ENCODE measurements around the gene SLC22A13. TPM values are rescaled to one million over a fixed set of nuclear protein-coding genes. Genes with fewer than 3 reads are reported as not detected.

Gene SLC22A13
- polyA plus RNA-seq, 1 donor (not counting 4 experiments of a cell fraction or from before 2014, with no cell fraction given), result 0.25 TPM

DNA sequence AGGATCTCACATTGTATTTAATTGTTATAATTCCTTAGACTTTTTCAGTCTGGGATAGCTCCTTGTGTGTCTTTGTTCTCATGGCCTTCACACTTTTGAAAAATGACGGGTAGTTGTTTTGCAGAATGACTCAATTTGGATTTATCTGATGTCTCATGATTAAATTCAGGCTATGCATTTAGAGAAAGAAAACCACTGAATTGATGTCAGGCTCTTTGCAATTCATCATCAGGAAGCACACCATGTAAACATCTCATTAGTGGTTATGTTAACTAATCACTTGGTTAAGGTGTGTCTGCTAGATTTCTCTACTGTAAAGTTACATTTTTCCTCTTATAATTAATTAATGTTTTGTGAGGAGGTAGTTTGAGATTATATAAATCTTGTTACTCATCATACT, 8.0 kb upstream of the SLC22A13 start:
- H2AFZ ChIP-seq (ENCODE audit: control insufficient read depth, low read length), result no peak overlapping the region
- H3K27me3 ChIP-seq (ENCODE audit: control insufficient read depth, extremely low read depth, insufficient read depth, low read length), result no peaks in the 10 kb centered on the region
- no peaks in the 10 kb centered on the region for H3K4me1 ChIP-seq (ENCODE audit: control insufficient read depth, extremely low read depth, insufficient read depth, low read length)
- H3K4me3 ChIP-seq (ENCODE audit: control insufficient read depth in 2 of 3, extremely low read depth in 1 of 3, insufficient read depth in 2 of 3, low read depth in 1 of 3, low read length in 3 of 3), result no peak overlapping the region
- no peak overlapping the region for H3K9ac ChIP-seq (ENCODE audit: control insufficient read depth, extremely low read depth, insufficient read depth, low read length)
- FAIRE-seq, result no peak
- H3K36me3 ChIP-seq (ENCODE audit: control insufficient read depth in 2 of 2, extremely low read depth in 1 of 2, insufficient read depth in 2 of 2, low read length in 2 of 2), result peaks cover 29 to 32% of the 10 kb centered on the region in 2 experiments
- H3K27ac ChIP-seq (ENCODE audit: control insufficient read depth, insufficient read depth, low read length), result no peak overlapping the region
- TF ChIP-seq EZH2 (IDR thresholded peaks at IDR 0.05; ENCODE audit: low read length), result no peak
- H3K9me1 ChIP-seq (ENCODE audit: control insufficient read depth, extremely low read depth, insufficient read depth, low read length), result no peaks in the 10 kb centered on the region
- no peak for DNase-seq (ENCODE audit: low read depth, low spot score)
- no peaks in the 10 kb centered on the region for H3K9me3 ChIP-seq (ENCODE audit: control insufficient read depth, low read depth, low read length)
- dilution Hi-C loops (cut with MboI; ENCODE audit: extremely low pct_ligation_motif_present, low sequenced_read_pairs), result no loop called here
- H3K79me2 ChIP-seq (ENCODE audit: control insufficient read depth, insufficient read depth, low read length), result peaks cover 2% of the 10 kb centered on the region
- H3K4me2 ChIP-seq (ENCODE audit: control insufficient read depth, extremely low read depth, insufficient read depth, low read depth, low read length), result no peak overlapping the region
- peaks cover 8% of the 10 kb centered on the region for H4K20me1 ChIP-seq (ENCODE audit: control insufficient read depth, extremely low read depth, insufficient read depth, low read length)

DNA sequence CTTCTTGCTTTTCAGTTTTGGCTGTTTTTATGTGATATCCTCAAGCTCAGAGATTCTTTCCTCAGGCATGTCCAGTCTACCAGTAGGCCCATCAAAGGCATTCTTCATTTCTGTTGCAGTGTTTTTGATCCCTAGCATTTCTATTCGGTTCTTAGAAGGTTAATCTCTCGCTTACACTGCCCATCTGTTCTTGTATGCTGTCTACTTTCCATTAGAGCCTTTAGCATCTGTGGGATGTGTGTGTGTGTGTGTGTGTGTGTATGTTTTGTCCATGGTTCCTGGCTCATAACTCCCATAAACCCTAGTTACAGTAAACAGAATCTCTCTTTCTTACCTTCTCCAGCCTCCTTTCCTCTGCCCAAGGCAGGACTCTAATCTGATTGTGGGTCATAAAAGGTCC, 5.1 kb upstream of the SLC22A13 start:
- Histone ChIP-seq H3K36me3 (ENCODE audit: control insufficient read depth in 2 of 2, extremely low read depth in 1 of 2, insufficient read depth in 2 of 2, low read length in 2 of 2) (peaks cover 8 to 12% of the 10 kb centered on the region in 2 experiments), H3K9ac (ENCODE audit: control insufficient read depth, extremely low read depth, insufficient read depth, low read length) (no peak overlapping the region), H3K27ac (ENCODE audit: control insufficient read depth, insufficient read depth, low read length) (no peak overlapping the region), H3K79me2 (ENCODE audit: control insufficient read depth, insufficient read depth, low read length) (no peaks in the 10 kb centered on the region), H3K9me1 (ENCODE audit: control insufficient read depth, extremely low read depth, insufficient read depth, low read length) (no peaks in the 10 kb centered on the region), H4K20me1 (ENCODE audit: control insufficient read depth, extremely low read depth, insufficient read depth, low read length) (peaks cover 3% of the 10 kb centered on the region), H3K4me3 (ENCODE audit: control insufficient read depth in 2 of 3, extremely low read depth in 1 of 3, insufficient read depth in 2 of 3, low read depth in 1 of 3, low read length in 3 of 3) (no peak overlapping the region), H2AFZ (ENCODE audit: control insufficient read depth, low read length) (no peak overlapping the region), H3K27me3 (ENCODE audit: control insufficient read depth, extremely low read depth, insufficient read depth, low read length) (no peaks in the 10 kb centered on the region), H3K9me3 (ENCODE audit: control insufficient read depth, low read depth, low read length) (no peaks in the 10 kb centered on the region), H3K4me2 (ENCODE audit: control insufficient read depth, extremely low read depth, insufficient read depth, low read depth, low read length) (no peak overlapping the region), H3K4me1 (ENCODE audit: control insufficient read depth, extremely low read depth, insufficient read depth, low read length) (no peaks in the 10 kb centered on the region)
- dilution Hi-C loops (cut with MboI; ENCODE audit: extremely low pct_ligation_motif_present, low sequenced_read_pairs), result no loop called here
- TF ChIP-seq, protein P1, sequence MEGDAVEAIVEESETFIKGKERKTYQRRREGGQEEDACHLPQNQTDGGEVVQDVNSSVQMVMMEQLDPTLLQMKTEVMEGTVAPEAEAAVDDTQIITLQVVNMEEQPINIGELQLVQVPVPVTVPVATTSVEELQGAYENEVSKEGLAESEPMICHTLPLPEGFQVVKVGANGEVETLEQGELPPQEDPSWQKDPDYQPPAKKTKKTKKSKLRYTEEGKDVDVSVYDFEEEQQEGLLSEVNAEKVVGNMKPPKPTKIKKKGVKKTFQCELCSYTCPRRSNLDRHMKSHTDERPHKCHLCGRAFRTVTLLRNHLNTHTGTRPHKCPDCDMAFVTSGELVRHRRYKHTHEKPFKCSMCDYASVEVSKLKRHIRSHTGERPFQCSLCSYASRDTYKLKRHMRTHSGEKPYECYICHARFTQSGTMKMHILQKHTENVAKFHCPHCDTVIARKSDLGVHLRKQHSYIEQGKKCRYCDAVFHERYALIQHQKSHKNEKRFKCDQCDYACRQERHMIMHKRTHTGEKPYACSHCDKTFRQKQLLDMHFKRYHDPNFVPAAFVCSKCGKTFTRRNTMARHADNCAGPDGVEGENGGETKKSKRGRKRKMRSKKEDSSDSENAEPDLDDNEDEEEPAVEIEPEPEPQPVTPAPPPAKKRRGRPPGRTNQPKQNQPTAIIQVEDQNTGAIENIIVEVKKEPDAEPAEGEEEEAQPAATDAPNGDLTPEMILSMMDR (optimal IDR thresholded peaks at IDR 0.05 in 1 of 3, IDR thresholded peaks at IDR 0.05 in 1 of 3, conservative IDR thresholded peaks at IDR 0.05 in 1 of 3; ENCODE audit: extremely low read depth in 1 of 3, insufficient read depth in 2 of 3, low read length in 3 of 3), result no peak
- TF ChIP-seq EZH2 (IDR thresholded peaks at IDR 0.05; ENCODE audit: low read length), result no peak
- DNase-seq (ENCODE audit: low read depth, low spot score) (no peak), FAIRE-seq (no peak)

DNA sequence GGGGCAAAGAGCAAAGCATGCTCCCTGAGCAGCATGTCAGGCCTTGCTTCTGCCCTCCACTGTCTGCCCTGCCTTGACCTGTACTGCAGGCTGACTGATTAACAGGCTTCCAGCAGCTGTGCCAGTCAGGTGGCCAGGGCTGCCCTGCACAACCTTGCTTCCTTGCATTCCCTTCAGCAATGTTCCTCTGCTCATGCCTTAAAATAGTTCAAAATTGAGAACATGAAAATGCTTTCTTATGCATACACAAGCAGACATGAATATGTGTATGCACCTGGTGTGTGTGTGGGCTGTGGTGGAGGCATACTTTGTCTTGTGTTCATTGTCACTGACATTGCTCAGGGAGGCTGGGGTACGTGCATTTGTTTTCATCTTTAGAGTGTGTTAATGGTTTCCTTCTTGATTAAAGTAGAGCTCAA, 1.2 kb upstream of the SLC22A13 start:
- Histone ChIP-seq H4K20me1 (ENCODE audit: control insufficient read depth, extremely low read depth, insufficient read depth, low read length) (no peaks in the 10 kb centered on the region), H3K9me1 (ENCODE audit: control insufficient read depth, extremely low read depth, insufficient read depth, low read length) (no peaks in the 10 kb centered on the region), H3K79me2 (ENCODE audit: control insufficient read depth, insufficient read depth, low read length) (no peaks in the 10 kb centered on the region), H3K9me3 (ENCODE audit: control insufficient read depth, low read depth, low read length) (no peaks in the 10 kb centered on the region), H3K9ac (ENCODE audit: control insufficient read depth, extremely low read depth, insufficient read depth, low read length) (no peak overlapping the region), H3K4me1 (ENCODE audit: control insufficient read depth, extremely low read depth, insufficient read depth, low read length) (no peaks in the 10 kb centered on the region), H3K27me3 (ENCODE audit: control insufficient read depth, extremely low read depth, insufficient read depth, low read length) (no peaks in the 10 kb centered on the region), H3K27ac (ENCODE audit: control insufficient read depth, insufficient read depth, low read length) (no peak overlapping the region), H3K4me2 (ENCODE audit: control insufficient read depth, extremely low read depth, insufficient read depth, low read depth, low read length) (no peak overlapping the region), H3K4me3 (ENCODE audit: control insufficient read depth in 2 of 3, extremely low read depth in 1 of 3, insufficient read depth in 2 of 3, low read depth in 1 of 3, low read length in 3 of 3) (no peak overlapping the region), H2AFZ (ENCODE audit: control insufficient read depth, low read length) (no peak overlapping the region), H3K36me3 (ENCODE audit: control insufficient read depth in 2 of 2, extremely low read depth in 1 of 2, insufficient read depth in 2 of 2, low read length in 2 of 2) (peaks cover 0 to 10% of the 10 kb centered on the region in 2 experiments)
- TF ChIP-seq, protein P1 (optimal IDR thresholded peaks at IDR 0.05 in 1 of 3, IDR thresholded peaks at IDR 0.05 in 1 of 3, conservative IDR thresholded peaks at IDR 0.05 in 1 of 3; ENCODE audit: extremely low read depth in 1 of 3, insufficient read depth in 2 of 3, low read length in 3 of 3), result no peak
- TF ChIP-seq EZH2 (IDR thresholded peaks at IDR 0.05; ENCODE audit: low read length), result no peak
- FAIRE-seq (no peak), DNase-seq (ENCODE audit: low read depth, low spot score) (no peak)
- dilution Hi-C loops (cut with MboI; ENCODE audit: extremely low pct_ligation_motif_present, low sequenced_read_pairs), result no loop called here

Data from keratinocyte (primary cell).